Endothelial cell of umbilical vein (primary cell): ENCODE results near the gene AGBL4. TPM values are rescaled to one million over a fixed set of nuclear protein-coding genes. Genes with fewer than 3 reads are reported as not detected.

ENCODE experiments used
- BruUV-seq: library from RNA; stranded (reverse); fragments of 400-500 nt; replicated peaks from 2 replicates; lab custom pipeline; 2021; lab: Mats Ljungman, UMichigan
- CTCF ChIA-PET: fragments of 300-600, 350-600 bp; sonication (Branson Sonifier 250); formaldehyde crosslinking; loops from one replicate; lab custom pipeline; 2021; ENCODE audit warnings: antibody characterized with exemption, inconsistent platforms; lab: Charles Lee
- POLR2A ChIA-PET: fragments of 300-600, 350-600 bp; sonication (Branson Sonifier 250); formaldehyde crosslinking; loops from one replicate; lab custom pipeline; 2021; ENCODE audit warnings: antibody characterized with exemption, inconsistent platforms; lab: Charles Lee
- DNase-seq: peaks from one replicate; pipeline ENCODE4 v3.0.0-alpha.2; 2011; ENCODE audit warnings: low read depth, low spot score
- FAIRE-seq: peaks from 2 replicates; lab custom pipeline; 2011; peaks lifted over from hg19 to GRCh38; lab: Jason Lieb, UNC
- H2AFZ ChIP-seq: 2 replicates; pipeline ENCODE4 v1.6.0; 2012; ENCODE audit warnings: low read depth, low read length, control low read depth, inconsistent platforms
- H3K27ac ChIP-seq: 2 replicates; pipeline ENCODE4 v1.5.1; 2011; ENCODE audit warnings: low read depth, mild to moderate bottlenecking, control low read depth, low read length, moderate library complexity; ENCODE audit not compliant: insufficient read depth
- H3K27me3 ChIP-seq, 2 experiments: 2 replicates each; pipeline versions ENCODE4 v1.6.0 to v1.6.1; 2011; ENCODE audit warnings: low read length in 2 of 2, mixed read lengths in 1 of 2; ENCODE audit not compliant: control insufficient read depth in 2 of 2, insufficient read depth in 2 of 2
- H3K36me3 ChIP-seq, 2 experiments: 2 replicates in 1 of 2; 3 replicates in 1 of 2; pipeline ENCODE4 v1.5.1; 2011; ENCODE audit warnings: low read length in 2 of 2, mild to moderate bottlenecking in 1 of 2, moderate library complexity in 1 of 2; ENCODE audit not compliant: control insufficient read depth in 2 of 2, insufficient read depth in 2 of 2; ENCODE audit errors: extremely low read depth in 1 of 2
- H3K4me1 ChIP-seq: 3 replicates; pipeline ENCODE4 v1.5.1; 2011; ENCODE audit warnings: mild to moderate bottlenecking, low read length; ENCODE audit not compliant: control insufficient read depth, insufficient read depth; ENCODE audit errors: extremely low read depth
- H3K4me2 ChIP-seq: 2 replicates; pipeline ENCODE4 v1.6.1; 2011; ENCODE audit warnings: low read length, control low read depth, mixed read lengths; ENCODE audit not compliant: insufficient read depth
- H3K4me3 ChIP-seq, 3 experiments: fragments of 200-600 bp in 1 of 3; sonication (generic), shearing (Covaris generic) in 1 of 3; replicated peaks in 1 of 3; 2 replicates each; pipeline ENCODE4 v1.5.1; 2011 to 2016; ENCODE audit warnings: control low read depth in 3 of 3, low read length in 3 of 3, mild to moderate bottlenecking in 2 of 3, inconsistent platforms in 1 of 3, low read depth in 1 of 3, moderate library complexity in 1 of 3; ENCODE audit not compliant: insufficient read depth in 1 of 3
- H3K79me2 ChIP-seq: 2 replicates; pipeline ENCODE4 v1.6.0; 2012; ENCODE audit warnings: low read length, inconsistent platforms; ENCODE audit not compliant: control insufficient read depth, insufficient read depth
- H3K9ac ChIP-seq: replicated peaks from 2 replicates; pipeline ENCODE3; 2011; ENCODE audit warnings: low read length, control low read depth; ENCODE audit not compliant: insufficient read depth; ENCODE audit errors: extremely low read depth
- H3K9me1 ChIP-seq: replicated peaks from 3 replicates; pipeline ENCODE4 v1.6.0; 2011; ENCODE audit warnings: mild to moderate bottlenecking, low read length; ENCODE audit not compliant: control insufficient read depth, insufficient read depth; ENCODE audit errors: extremely low read depth
- H3K9me3 ChIP-seq: replicated peaks from 2 replicates; pipeline ENCODE4 v1.5.1; 2012; ENCODE audit warnings: low read length, inconsistent platforms; ENCODE audit not compliant: control insufficient read depth, insufficient read depth
- H4K20me1 ChIP-seq: replicated peaks from 2 replicates; pipeline ENCODE3; 2011; ENCODE audit warnings: mild to moderate bottlenecking, low read length; ENCODE audit not compliant: control insufficient read depth, insufficient read depth; ENCODE audit errors: extremely low read depth
- EZH2 ChIP-seq: IDR thresholded peaks from 2 replicates; pipeline ENCODE4 v1.6.1; 2012; ENCODE audit warnings: borderline replicate concordance, low read depth, mild to moderate bottlenecking, moderate library complexity, low read length, inconsistent platforms; ENCODE audit not compliant: severe bottlenecking
- FOS ChIP-seq: IDR thresholded peaks from 2 replicates; pipeline ENCODE4 v1.6.1; 2011; ENCODE audit warnings: mild to moderate bottlenecking, low read length, moderate library complexity, borderline replicate concordance; ENCODE audit not compliant: insufficient read depth
- GATA2 ChIP-seq: IDR thresholded peaks from 2 replicates; pipeline ENCODE4 v1.7.0; 2011; ENCODE audit warnings: low read depth, mild to moderate bottlenecking, moderate library complexity, mixed read lengths, low read length; ENCODE audit not compliant: insufficient read length, insufficient read depth
- JUN ChIP-seq: IDR thresholded peaks from 2 replicates; pipeline ENCODE4 v1.6.1; 2011; ENCODE audit warnings: borderline replicate concordance, low read depth; ENCODE audit not compliant: insufficient read length, insufficient read depth
- MAX ChIP-seq: IDR thresholded peaks from 2 replicates; pipeline ENCODE4 v1.6.1; 2011; ENCODE audit not compliant: insufficient read depth, insufficient read length
- MYC ChIP-seq: IDR thresholded peaks from one replicate; pipeline ENCODE4 v1.6.1; 2011; ENCODE audit warnings: mild to moderate bottlenecking, low read depth, low read length
- POLR2A ChIP-seq: IDR thresholded peaks from 2 replicates; pipeline ENCODE4 v1.6.1; 2012; ENCODE audit warnings: low read depth, mild to moderate bottlenecking, control low read depth, low read length
- POLR2AphosphoS5 ChIP-seq: IDR thresholded peaks from 2 replicates; pipeline ENCODE4 v1.6.1; 2012; ENCODE audit warnings: low read depth, mild to moderate bottlenecking, control low read depth, low read length, moderate library complexity; ENCODE audit not compliant: insufficient read depth
- dilution Hi-C: fragments of 300-500 bp; cut with MboI; formaldehyde crosslinking; loops from one replicate; pipeline ENCODE4 v1.15.0; 2019; ENCODE audit warnings: low sequenced_read_pairs; ENCODE audit not compliant: extremely low pct_ligation_motif_present
- intact Hi-C: fragments of 100-400 bp; cut with micrococcal nuclease; formaldehyde crosslinking; loops from one replicate; pipeline ENCODE4 v1.10.0; 2022
- polyA plus RNA-seq, 4 experiments: library from polyadenylated mRNA; depleted of rRNA in 3 of 4; stranded (reverse) in 3 of 4; unstranded in 1 of 4; fragments of >200 nt; gene quantifications; 2 replicates each; pipeline versions ENCODE4 v1.2.1 to v1.2.3, GENCODE V29; 2011 to 2012; ENCODE audit warnings: missing spikeins in 1 of 4
- total RNA-seq: library from RNA; stranded (reverse); gene quantifications from 2 replicates; pipeline ENCODE4 v1.2.3, GENCODE V29; 2021
- TF ChIP-seq, protein P1 (sequence below), 2 donors: IDR thresholded peaks; 1 replicate in 1 of 2; 2 replicates in 1 of 2; pipeline ENCODE4 v1.5.1; 2011; ENCODE audit warnings: low read length in 2 of 2, mild to moderate bottlenecking in 2 of 2, moderate library complexity in 2 of 2, control low read depth in 1 of 2, inconsistent platforms in 1 of 2, low read depth in 1 of 2; ENCODE audit not compliant: insufficient read depth in 1 of 2; ENCODE audit errors: extremely low read depth in 1 of 2

AGBL4 gene
- total and polyA plus RNA-seq, 2 donors (not counting 3 experiments of a cell fraction or from before 2014, with no cell fraction given) = not detected

GRCh38 chr1:49397086-49397485, 626.7 kb downstream of the AGBL4 start:
- Histone ChIP-seq H3K9me3 (peaks cover 2% of the 10 kb centered on the region), H3K27ac (no peak overlapping the region), H3K36me3 (no peaks in the 10 kb centered on the region), H3K4me2 (no peak overlapping the region), H3K9ac (no peak overlapping the region), H3K27me3 (no peaks in the 10 kb centered on the region), H4K20me1 (no peaks in the 10 kb centered on the region), H2AFZ (no peak overlapping the region), H3K4me1 (no peaks in the 10 kb centered on the region), H3K79me2 (no peaks in the 10 kb centered on the region), H3K4me3 (no peak overlapping the region), H3K9me1 (no peaks in the 10 kb centered on the region)
- no TSS peak for BruUV-seq
- dilution Hi-C loops (no loop called here), intact Hi-C loops (no loop called here)
- ChIA-PET CTCF (no interaction called here), POLR2A (no interaction called here)
- FAIRE-seq (no peak), DNase-seq (no peak)
- TF ChIP-seq POLR2AphosphoS5 (no peak), MYC (no peak), EZH2 (no peak), POLR2A (no peak)
- TF ChIP-seq, protein P1, sequence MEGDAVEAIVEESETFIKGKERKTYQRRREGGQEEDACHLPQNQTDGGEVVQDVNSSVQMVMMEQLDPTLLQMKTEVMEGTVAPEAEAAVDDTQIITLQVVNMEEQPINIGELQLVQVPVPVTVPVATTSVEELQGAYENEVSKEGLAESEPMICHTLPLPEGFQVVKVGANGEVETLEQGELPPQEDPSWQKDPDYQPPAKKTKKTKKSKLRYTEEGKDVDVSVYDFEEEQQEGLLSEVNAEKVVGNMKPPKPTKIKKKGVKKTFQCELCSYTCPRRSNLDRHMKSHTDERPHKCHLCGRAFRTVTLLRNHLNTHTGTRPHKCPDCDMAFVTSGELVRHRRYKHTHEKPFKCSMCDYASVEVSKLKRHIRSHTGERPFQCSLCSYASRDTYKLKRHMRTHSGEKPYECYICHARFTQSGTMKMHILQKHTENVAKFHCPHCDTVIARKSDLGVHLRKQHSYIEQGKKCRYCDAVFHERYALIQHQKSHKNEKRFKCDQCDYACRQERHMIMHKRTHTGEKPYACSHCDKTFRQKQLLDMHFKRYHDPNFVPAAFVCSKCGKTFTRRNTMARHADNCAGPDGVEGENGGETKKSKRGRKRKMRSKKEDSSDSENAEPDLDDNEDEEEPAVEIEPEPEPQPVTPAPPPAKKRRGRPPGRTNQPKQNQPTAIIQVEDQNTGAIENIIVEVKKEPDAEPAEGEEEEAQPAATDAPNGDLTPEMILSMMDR (IDR thresholded peaks at IDR 0.05; ENCODE audit: extremely low read depth in 1 of 2, insufficient read depth in 1 of 2, low read depth in 1 of 2, low read length in 2 of 2) = no peak

- Histone ChIP-seq H3K9me1 (no peaks in the 10 kb centered on the region), H3K9ac (no peak overlapping the region), H2AFZ (no peak overlapping the region), H3K27me3 (no peaks in the 10 kb centered on the region), H3K27ac (no peak overlapping the region), H3K79me2 (no peaks in the 10 kb centered on the region), H4K20me1 (no peaks in the 10 kb centered on the region), H3K36me3 (no peaks in the 10 kb centered on the region), H3K4me2 (no peak overlapping the region), H3K9me3 (peaks cover 3% of the 10 kb centered on the region), H3K4me1 (no peaks in the 10 kb centered on the region), H3K4me3 (no peak overlapping the region)
- DNase-seq (no peak), FAIRE-seq (no peak)
- intact Hi-C loops = no loop called here
- POLR2A ChIA-PET = no interaction called here
- TF ChIP-seq MYC (no peak), MAX (no peak), POLR2AphosphoS5 (no peak), EZH2 (no peak), JUN (no peak), FOS (no peak), GATA2 (no peak), POLR2A (no peak)
- TF ChIP-seq, protein P1 (IDR thresholded peaks at IDR 0.05; ENCODE audit: extremely low read depth in 1 of 2, insufficient read depth in 1 of 2, low read depth in 1 of 2, low read length in 2 of 2) = no peak
- no TSS peak for BruUV-seq
- CTCF ChIA-PET = no interaction called here
- dilution Hi-C loops = no loop called here
Observed at GRCh38 chr1:49394200-49394599, 629.6 kb downstream of the AGBL4 start.
